ENCODE measurements around the gene CACNA2D3.

The CACNA2D3 gene

GRCh38 chr3:54171951-54172350 is 49.6 kb downstream of the CACNA2D3 start:
- H3K9me3 Mint-ChIP-seq, result no peaks in the 10 kb centered on the region
- no peaks in the 10 kb centered on the region for H3K27me3 Mint-ChIP-seq
- no peak for ATAC-seq
- no peak overlapping the region for H3K27ac Mint-ChIP-seq
- no peaks in the 10 kb centered on the region for H3K36me3 Mint-ChIP-seq (ENCODE audit: low read depth)
- no peak for DNase-seq
- no peaks in the 10 kb centered on the region for H3K4me1 Mint-ChIP-seq
- no peak overlapping the region for H3K4me3 Mint-ChIP-seq

GRCh38 chr3:54173371-54173770 is 51.0 kb downstream of the CACNA2D3 start:
- Mint-ChIP-seq H3K27me3 (no peaks in the 10 kb centered on the region), H3K27ac (no peak overlapping the region), H3K4me3 (no peak overlapping the region), H3K36me3 (ENCODE audit: low read depth) (no peaks in the 10 kb centered on the region), H3K9me3 (no peaks in the 10 kb centered on the region), H3K4me1 (no peaks in the 10 kb centered on the region)
- DNase-seq (no peak), ATAC-seq (no peak)

GRCh38 chr3:54176106-54176505 is 53.8 kb downstream of the CACNA2D3 start:
- Mint-ChIP-seq H3K27ac (no peak overlapping the region), H3K4me3 (no peak overlapping the region), H3K4me1 (no peaks in the 10 kb centered on the region), H3K27me3 (no peaks in the 10 kb centered on the region), H3K9me3 (no peaks in the 10 kb centered on the region), H3K36me3 (ENCODE audit: low read depth) (no peaks in the 10 kb centered on the region)
- DNase-seq (no peak), ATAC-seq (no peak)

- Mint-ChIP-seq H3K9me3 (no peaks in the 10 kb centered on the region), H3K27me3 (no peaks in the 10 kb centered on the region), H3K4me1 (no peaks in the 10 kb centered on the region), H3K36me3 (ENCODE audit: low read depth) (no peaks in the 10 kb centered on the region), H3K4me3 (no peak overlapping the region), H3K27ac (no peak overlapping the region)
- DNase-seq (no peak), ATAC-seq (no peak)
These were observed 55.5 kb downstream of the CACNA2D3 start for GRCh38 chr3:54177816-54178215.

DNA sequence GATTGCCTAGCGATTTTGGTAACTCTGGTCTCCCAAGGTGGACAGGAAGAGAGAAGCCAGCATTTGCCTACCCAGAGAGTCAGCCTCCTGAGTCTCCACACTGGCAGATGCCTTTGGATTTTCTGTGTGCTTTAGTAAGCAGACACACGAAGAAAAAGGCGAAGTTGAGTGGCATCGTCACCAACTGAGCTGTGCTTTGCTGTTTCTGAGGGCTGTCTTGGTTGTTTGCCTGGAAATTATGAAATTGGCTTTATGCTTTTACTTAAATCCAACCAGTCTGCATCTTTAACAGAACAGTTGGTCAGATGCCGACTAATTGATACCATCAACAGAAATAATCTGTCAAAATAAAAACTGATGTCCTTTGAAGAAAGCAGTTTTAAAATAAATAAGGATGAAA is 56.0 kb downstream of the CACNA2D3 start:
- Mint-ChIP-seq H3K9me3 (no peaks in the 10 kb centered on the region), H3K4me3 (no peak overlapping the region), H3K27me3 (no peaks in the 10 kb centered on the region), H3K36me3 (ENCODE audit: low read depth) (no peaks in the 10 kb centered on the region), H3K4me1 (no peaks in the 10 kb centered on the region), H3K27ac (no peak overlapping the region)
- DNase-seq (no peak), ATAC-seq (no peak)

DNA sequence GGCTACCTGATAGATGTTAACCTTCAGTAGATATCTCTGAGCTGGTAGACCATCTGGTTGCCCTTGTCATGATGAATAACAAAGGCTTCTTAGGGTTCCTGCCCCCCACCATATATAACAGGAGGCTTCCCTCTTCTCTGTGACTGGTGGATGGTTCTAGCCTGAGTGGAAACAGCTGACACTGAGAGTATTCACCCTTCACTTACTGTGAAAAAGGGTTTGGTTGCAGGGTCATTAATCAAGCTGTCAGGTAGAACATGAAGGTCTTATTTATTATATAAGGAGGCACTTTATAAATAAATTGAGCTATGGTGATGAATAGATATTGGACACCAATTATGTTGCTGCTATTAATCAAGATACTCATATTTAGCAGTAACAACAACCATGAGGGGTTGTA is 58.6 kb downstream of the CACNA2D3 start:
- DNase-seq, result no peak
- Mint-ChIP-seq H3K36me3 (ENCODE audit: low read depth) (no peaks in the 10 kb centered on the region), H3K4me3 (no peak overlapping the region), H3K4me1 (no peaks in the 10 kb centered on the region), H3K27ac (no peak overlapping the region), H3K9me3 (peaks cover 4% of the 10 kb centered on the region), H3K27me3 (no peaks in the 10 kb centered on the region)
- no peak for ATAC-seq

DNA sequence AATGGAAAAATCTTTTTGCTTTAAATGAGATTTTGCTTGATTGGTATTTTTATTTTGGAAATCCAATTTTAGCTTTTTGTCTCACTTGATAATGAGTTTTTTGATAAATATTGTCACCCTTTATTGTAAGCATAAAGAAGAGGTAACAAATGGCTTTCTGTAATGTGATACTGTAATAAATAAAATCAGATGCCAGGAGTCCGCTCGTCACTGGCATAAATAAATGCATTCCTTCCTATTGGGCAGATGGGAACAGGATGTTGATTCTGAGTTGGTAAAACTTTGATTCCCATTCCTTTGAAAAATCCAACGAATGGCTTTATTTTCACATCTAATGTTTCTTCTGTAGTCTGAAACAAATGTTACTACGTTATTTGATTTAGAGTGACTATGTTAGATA is 59.9 kb downstream of the CACNA2D3 start:
- DNase-seq (no peak), ATAC-seq (no peak)
- H3K27ac Mint-ChIP-seq, result no peak overlapping the region
- H3K4me3 Mint-ChIP-seq, result no peak overlapping the region
- no peaks in the 10 kb centered on the region for H3K4me1 Mint-ChIP-seq
- no peaks in the 10 kb centered on the region for H3K36me3 Mint-ChIP-seq (ENCODE audit: low read depth)
- no peaks in the 10 kb centered on the region for H3K27me3 Mint-ChIP-seq
- peaks cover 7% of the 10 kb centered on the region for H3K9me3 Mint-ChIP-seq

DNA sequence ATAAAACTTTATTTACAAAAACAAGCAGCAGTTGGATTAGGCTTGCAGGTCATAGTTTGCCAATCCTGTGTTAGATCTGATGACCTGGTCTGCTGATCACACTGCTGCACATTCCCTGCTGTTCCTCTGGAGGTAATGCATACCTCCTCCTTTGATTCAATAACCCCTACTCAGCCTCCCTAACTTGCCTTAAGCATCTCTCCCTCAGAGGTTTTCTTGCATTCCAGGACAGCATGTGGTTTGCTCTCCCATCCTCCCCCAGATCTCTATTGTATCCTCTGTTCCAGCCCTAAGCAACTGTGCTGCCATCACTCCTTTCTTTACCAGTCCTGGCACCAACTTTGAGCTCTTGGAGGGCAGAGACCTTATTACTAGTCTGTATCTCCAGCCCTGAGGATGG is 63.4 kb downstream of the CACNA2D3 start:
- Mint-ChIP-seq H3K4me1 (no peaks in the 10 kb centered on the region), H3K4me3 (no peak overlapping the region)
- no peak for ATAC-seq

GRCh38 chr3:54188176-54188791 is 65.9 kb downstream of the CACNA2D3 start:
- peak; percentile 16 for DNase-seq
- H3K9me3 Mint-ChIP-seq, result peaks cover 16% of the 10 kb centered on the region
- H3K27ac Mint-ChIP-seq, result no peak overlapping the region
- H3K4me1 Mint-ChIP-seq, result no peaks in the 10 kb centered on the region
- no peaks in the 10 kb centered on the region for H3K27me3 Mint-ChIP-seq
- H3K4me3 Mint-ChIP-seq, result no peak overlapping the region
- no peaks in the 10 kb centered on the region for H3K36me3 Mint-ChIP-seq (ENCODE audit: low read depth)
- ATAC-seq, result no peak

More for the DNA sequence above, 63.4 kb downstream of the CACNA2D3 start:
- DNase-seq, result no peak
- Mint-ChIP-seq H3K36me3 (ENCODE audit: low read depth) (no peaks in the 10 kb centered on the region), H3K27ac (no peak overlapping the region), H3K27me3 (no peaks in the 10 kb centered on the region), H3K9me3 (peaks cover 16% of the 10 kb centered on the region)

GRCh38 chr3:54191220-54191619 is 68.9 kb downstream of the CACNA2D3 start:
- Mint-ChIP-seq H3K4me1 (no peaks in the 10 kb centered on the region), H3K27ac (no peak overlapping the region), H3K4me3 (no peak overlapping the region), H3K36me3 (ENCODE audit: low read depth) (no peaks in the 10 kb centered on the region), H3K27me3 (no peaks in the 10 kb centered on the region), H3K9me3 (peaks cover 10% of the 10 kb centered on the region)
- no peak for ATAC-seq
- DNase-seq, result no peak

DNA sequence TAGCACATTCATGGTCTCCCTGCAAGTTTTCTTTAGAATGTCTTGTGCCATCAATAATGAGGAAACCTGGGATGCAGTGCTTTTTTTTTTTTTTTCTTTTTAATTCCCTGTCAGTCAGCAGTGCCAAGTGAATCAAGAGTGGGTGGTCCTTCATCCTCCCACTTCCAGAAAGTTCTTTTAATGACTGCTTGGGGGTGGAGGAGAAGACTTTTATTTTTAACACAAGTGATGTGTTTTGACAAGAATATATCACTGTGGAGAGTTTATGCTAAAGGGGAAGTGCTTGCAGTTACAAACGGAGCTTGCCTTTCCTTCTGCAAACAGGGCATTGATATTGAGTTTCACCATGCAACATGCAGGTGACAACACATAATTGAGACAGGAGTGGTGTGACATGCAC is 69.7 kb downstream of the CACNA2D3 start:
- H3K36me3 Mint-ChIP-seq (ENCODE audit: low read depth), result no peaks in the 10 kb centered on the region
- H3K9me3 Mint-ChIP-seq, result peaks cover 9% of the 10 kb centered on the region
- no peak overlapping the region for H3K4me3 Mint-ChIP-seq
- no peak overlapping the region for H3K27ac Mint-ChIP-seq
- no peaks in the 10 kb centered on the region for H3K27me3 Mint-ChIP-seq
- no peak for ATAC-seq
- DNase-seq, result no peak
- H3K4me1 Mint-ChIP-seq, result no peaks in the 10 kb centered on the region

DNA sequence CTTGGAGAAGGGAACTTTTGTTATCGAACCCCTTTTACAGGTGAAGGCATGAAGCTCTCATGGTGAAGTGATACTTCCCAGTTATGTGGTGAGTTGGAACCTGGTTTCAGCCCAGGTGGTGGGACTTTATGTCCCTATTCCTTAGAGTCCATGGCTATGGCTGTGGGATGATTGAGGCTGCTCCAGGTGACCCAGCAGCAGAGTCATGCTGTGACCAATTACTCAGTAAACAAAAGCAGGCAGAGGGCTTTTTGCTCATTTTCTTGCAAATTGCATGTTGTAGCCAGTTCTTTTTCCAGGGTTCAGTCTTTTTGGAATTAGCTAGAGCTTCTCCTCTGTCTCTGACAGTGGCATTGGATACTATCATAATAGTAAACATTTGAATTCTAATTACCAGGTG is 70.7 kb downstream of the CACNA2D3 start:
- Mint-ChIP-seq H3K36me3 (ENCODE audit: low read depth) (no peaks in the 10 kb centered on the region), H3K27me3 (no peaks in the 10 kb centered on the region)

DNA sequence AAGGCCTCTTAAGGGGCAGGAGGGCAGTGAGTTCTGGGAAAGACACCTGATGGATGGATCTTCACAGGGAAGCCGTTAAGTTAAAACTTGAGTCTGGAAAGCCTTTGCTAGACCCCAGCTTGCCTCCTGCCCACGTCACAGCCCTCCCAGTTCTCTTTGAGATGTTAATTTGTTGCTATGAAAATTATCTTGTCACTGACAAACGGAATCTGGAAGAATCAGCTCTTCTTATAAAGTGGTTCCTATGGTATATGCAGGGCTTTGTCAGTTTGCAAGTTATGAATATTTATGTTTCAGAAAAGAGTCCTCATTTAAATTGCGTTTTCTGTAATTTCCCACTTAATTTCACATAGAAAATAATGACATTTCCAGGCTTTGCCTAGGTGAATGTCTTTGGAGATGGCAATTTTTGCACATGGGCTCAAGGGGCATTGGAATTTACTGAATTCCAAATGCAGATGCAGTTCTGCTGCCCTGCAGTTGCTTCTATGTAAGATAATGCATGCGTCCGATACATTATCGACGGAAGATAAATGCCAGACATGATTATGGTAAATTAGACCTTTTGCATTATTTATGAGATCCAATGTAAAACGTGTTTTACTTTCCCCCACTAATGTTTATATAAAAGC is 74.1 kb downstream of the CACNA2D3 start:
- no peak overlapping the region for H3K27ac Mint-ChIP-seq
- H3K9me3 Mint-ChIP-seq, result no peaks in the 10 kb centered on the region

More for the DNA sequence above, 70.7 kb downstream of the CACNA2D3 start:
- Mint-ChIP-seq H3K9me3 (peaks cover 8% of the 10 kb centered on the region), H3K27ac (no peak overlapping the region), H3K4me1 (no peaks in the 10 kb centered on the region), H3K4me3 (no peak overlapping the region)
- DNase-seq (no peak), ATAC-seq (no peak)

DNA sequence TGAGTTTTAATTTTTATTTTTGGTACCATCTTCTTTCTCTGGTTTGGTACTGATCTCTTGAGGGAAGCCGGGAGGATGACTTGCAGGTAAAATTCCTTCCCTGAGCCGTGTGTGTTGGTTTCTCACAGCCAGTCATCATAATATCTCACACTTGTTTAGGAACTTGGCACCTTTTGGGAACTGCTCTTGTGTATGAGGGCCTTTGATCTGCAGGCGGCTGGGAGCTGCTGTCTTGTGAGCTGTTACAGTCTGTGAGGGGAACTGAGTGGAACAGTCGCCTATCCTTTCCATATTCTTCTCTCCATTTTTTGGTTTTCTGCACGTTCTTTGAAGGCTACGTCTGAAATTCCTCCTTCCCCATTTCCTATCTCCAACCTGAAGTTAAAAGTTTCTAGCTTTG is 75.2 kb downstream of the CACNA2D3 start:
- ATAC-seq (no peak), DNase-seq (no peak)
- peaks cover 2% of the 10 kb centered on the region for H3K27me3 Mint-ChIP-seq
- no peak overlapping the region for H3K27ac Mint-ChIP-seq
- H3K4me1 Mint-ChIP-seq, result no peaks in the 10 kb centered on the region
- H3K4me3 Mint-ChIP-seq, result no peak overlapping the region
- H3K36me3 Mint-ChIP-seq (ENCODE audit: low read depth), result no peaks in the 10 kb centered on the region
- no peaks in the 10 kb centered on the region for H3K9me3 Mint-ChIP-seq

More for the DNA sequence above, 74.1 kb downstream of the CACNA2D3 start:
- no peaks in the 10 kb centered on the region for H3K36me3 Mint-ChIP-seq (ENCODE audit: low read depth)
- H3K4me1 Mint-ChIP-seq, result no peaks in the 10 kb centered on the region
- ATAC-seq, result no peak
- no peak overlapping the region for H3K4me3 Mint-ChIP-seq
- H3K27me3 Mint-ChIP-seq, result no peaks in the 10 kb centered on the region
- DNase-seq, result no peak

DNA sequence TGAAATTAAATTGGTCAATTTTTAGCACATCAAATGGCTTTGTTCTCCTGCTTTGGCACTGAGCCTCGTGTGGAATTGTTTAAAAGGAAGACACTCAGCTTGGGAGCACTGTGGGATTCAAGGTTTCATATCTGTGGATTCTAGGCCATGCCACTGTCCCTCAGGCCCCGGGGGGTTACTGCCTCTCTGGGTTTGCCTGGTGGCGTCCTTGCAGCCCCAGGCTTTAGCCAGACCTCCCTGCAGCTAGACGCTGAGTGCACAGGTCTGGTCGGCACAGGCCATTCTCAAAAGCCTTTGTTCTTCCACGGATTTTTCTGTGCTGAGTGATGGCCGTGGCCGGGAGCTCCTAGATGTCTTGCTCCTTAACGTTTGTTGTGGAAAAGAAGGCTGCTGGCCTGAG is 76.2 kb downstream of the CACNA2D3 start:
- H3K9me3 Mint-ChIP-seq, result no peaks in the 10 kb centered on the region
- H3K36me3 Mint-ChIP-seq (ENCODE audit: low read depth), result no peaks in the 10 kb centered on the region
- no peak for DNase-seq
- H3K27ac Mint-ChIP-seq, result no peak overlapping the region
- H3K27me3 Mint-ChIP-seq, result peaks cover 2% of the 10 kb centered on the region
- no peak overlapping the region for H3K4me3 Mint-ChIP-seq
- ATAC-seq, result no peak
- H3K4me1 Mint-ChIP-seq, result no peaks in the 10 kb centered on the region

- no peak for DNase-seq
- no peak overlapping the region for H3K4me3 Mint-ChIP-seq
- no peaks in the 10 kb centered on the region for H3K36me3 Mint-ChIP-seq (ENCODE audit: low read depth)
- H3K27me3 Mint-ChIP-seq, result peaks cover 2% of the 10 kb centered on the region
- H3K9me3 Mint-ChIP-seq, result no peaks in the 10 kb centered on the region
- H3K27ac Mint-ChIP-seq, result no peak overlapping the region
- H3K4me1 Mint-ChIP-seq, result no peaks in the 10 kb centered on the region
- ATAC-seq, result no peak
These were observed 79.7 kb downstream of the CACNA2D3 start for GRCh38 chr3:54202054-54202453.

All from activated naive CD8-positive, alpha-beta T cell treated with anti-CD3 and anti-CD28 coated beads, Interleukin-2, amount 50 U/mL, for 24 hours (primary cell).